HG02938 (cell line): ENCODE results near the gene KRT32.

Experiments
- ATAC-seq: cut with Tn5 transposase; IDR thresholded peaks from one replicate; pipeline ENCODE4 v1.9.1; 2021; ENCODE audit warnings: mild to moderate bottlenecking, moderate library complexity; ENCODE audit not compliant: unreplicated experiment

KRT32 gene

DNA sequence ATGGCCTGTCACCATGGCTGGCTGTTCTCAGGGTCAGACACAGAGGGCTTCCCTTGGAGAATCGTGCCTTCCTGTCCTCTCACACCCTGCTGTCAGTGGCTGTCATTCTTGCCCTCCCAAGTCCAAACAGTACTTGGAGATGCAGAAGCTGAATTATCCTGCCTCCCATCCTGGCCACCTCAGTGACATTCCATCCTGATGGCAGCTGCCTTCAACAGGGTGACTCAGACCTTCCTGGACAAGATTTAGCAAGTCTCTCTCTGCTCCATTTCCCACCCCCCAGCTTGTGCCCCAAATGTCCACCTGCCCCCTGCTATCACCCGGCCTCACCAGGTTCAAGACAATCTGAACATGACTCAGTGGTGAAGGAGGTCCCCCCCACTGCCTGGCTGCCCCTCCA is 27.3 kb upstream of the KRT32 start:
- no peak for ATAC-seq

GRCh38 chr17:41492771-41493170 is 25.6 kb upstream of the KRT32 start:
- no peak for ATAC-seq

DNA sequence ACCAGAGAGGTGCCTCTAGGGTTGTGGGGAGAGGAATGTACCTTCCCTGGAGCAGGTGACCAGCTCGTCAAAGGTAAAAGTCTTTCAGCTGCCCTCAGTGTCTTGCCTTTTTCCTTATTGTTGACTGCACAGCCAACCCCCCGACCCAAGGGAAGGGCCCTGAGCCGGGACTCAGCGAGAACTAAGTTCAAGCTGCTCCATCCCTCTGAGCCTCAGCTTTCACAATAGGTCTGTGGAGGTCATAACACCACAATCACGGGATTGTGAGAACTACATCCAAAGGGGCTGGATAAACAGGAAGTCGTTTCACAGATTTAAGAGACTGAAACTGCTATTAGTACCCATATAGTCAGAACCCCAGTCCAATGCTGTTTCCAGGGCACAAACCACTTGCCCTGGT is 25.2 kb upstream of the KRT32 start:
- ATAC-seq: no peak

GRCh38 chr17:41491476-41491875 is 24.3 kb upstream of the KRT32 start:
- no peak for ATAC-seq

GRCh38 chr17:41490000-41490990 is 23.1 kb upstream of the KRT32 start:
- no peak for ATAC-seq

DNA sequence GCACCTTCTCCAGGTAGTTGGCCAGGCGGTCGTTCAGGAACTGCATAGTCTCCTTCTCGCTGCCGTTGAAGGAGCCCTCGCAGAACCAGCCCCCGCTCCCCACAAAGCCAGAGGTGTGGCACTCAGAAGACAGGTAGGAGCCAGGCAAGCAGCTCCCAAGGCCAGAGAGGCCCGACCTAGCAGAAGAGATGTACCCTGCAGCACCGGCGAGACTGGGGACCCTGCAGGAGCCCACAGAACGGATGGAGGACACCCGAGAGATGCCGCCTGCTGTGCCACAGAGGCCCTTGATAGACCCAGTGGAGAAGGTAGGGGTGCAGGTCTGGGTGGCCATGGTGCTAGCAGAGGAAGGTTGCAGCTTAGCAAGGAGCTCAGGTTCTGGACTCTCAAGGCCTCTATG is 22.3 kb upstream of the KRT32 start, which contains the start of gene KRT36:
Gene KRT36 (minus strand): TSS at position 380 of the 400 bp plus-strand sequence. CDS start 46 bp downstream, at position 334.
- no peak for ATAC-seq

GRCh38 chr17:41486809-41487530 is 19.8 kb upstream of the KRT32 start:
- no peak for ATAC-seq

GRCh38 chr17:41486316-41486715 is 19.1 kb upstream of the KRT32 start:
- ATAC-seq: no peak

DNA sequence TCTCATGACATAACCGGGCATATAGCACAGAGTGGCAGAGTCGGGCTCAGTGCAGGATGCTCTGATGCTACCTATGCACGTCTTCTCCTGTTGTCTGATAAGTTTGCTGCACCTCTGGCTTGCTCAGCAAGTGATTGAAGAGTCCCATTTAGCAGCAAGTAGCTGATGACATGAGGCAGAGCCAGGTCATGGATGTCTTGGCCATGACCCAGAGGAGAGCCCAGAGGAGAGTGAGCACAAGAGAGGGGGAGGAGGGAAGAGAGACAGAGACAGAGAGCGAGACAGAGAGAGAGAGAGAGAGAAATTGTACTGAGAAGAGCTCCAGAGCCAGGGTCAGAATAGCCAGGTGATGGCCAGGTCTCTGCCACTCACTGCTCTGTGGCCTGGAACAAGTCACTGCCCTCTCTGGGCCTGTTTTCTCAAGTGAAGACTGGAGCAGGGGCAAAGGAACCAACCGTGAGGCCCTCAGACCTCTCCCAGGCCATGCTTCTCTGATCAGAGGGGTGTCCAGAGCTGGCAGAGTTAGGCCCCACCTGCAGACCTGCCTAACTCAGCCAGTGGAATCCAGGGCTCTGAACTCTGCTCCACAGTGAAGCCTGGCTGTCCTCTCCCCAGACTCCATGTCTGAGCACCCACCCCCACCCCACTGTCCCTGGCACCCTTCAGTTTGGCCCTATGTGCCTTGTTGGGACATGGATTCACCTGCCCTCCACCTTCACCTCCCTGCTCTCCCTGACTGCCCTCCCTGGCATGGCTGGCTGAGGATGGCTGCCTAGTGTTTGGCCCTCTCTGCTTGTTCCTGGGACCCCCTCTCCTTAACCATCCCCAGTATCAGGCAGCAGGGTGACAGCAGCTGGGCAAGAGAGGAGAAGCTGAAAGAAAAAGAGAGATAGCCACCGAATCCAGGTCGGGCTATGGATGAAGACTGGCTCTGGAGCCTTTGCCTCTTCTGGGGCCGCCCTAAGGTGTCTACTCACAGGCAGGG is 18.0 kb upstream of the KRT32 start:
- ATAC-seq: no peak

DNA sequence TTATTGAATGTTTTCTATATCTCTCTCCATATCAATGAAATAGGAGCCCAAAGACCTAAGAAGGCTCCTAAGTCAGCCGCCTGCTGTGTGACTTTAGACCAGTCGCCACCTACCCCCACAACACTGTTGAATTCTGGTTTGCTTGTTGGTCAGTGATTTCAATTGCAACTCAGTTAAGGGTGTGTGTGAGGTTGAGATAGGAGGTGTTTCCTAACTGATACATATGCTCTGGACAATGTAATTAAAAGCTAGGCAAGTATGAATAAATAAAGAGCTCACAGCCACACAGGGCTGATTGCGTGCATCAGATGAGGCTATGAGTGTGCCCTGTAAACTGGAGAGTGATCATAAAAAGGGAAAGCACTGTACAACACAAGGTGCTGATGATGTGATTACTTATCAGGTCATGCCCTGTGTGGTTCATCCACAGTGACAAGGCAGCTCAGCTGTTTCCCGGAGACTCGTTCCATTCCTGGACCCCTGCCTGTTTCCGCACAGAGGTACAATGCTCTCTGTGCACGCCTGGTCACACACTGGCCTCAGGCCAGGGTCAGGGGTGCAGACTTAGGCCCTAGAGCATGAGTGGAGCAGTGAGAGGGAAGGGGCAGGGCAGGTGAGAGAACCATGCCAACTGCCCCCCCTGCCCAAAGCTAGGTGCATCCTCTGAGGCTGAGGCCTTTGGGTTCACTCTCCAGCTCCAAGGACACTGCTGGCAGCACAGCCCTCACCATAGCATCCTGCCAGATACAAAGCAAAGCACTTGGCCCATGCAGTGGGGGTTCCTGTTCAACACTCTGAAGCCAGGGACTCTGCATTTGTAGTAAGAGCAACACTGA is 17.0 kb upstream of the KRT32 start:
- ATAC-seq: no peak

- ATAC-seq: no peak
Measured at GRCh38 chr17:41483531-41483930, 16.3 kb upstream of the KRT32 start.

GRCh38 chr17:41481036-41481435 is 13.8 kb upstream of the KRT32 start, which contains the start of gene KRT35:
Gene KRT35, minus strand, starts transcription at chr17:41481151. Its CDS starts 54 bp downstream, at chr17:41481097.
- no peak for ATAC-seq

- ATAC-seq: no peak
Measured at GRCh38 chr17:41480581-41480980, 13.4 kb upstream of the KRT32 start.

DNA sequence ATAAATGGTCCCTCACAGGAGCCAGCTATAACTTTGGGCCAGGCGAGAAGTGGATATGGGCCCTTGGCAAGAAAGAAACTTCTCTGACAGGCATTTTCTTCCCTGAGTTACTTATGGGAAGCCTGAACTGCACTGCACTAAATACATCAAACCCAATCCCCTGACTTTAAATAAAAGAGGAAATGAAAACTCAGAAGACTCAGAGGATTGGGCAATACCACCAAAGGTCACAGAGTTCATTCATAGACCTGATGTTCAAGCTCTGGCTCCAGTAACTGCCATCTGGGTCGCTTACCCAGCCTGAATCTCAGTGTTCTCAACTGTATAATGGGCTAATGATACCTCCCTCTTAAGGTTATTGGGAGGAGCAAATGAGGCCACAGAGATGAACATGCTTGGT is 12.9 kb upstream of the KRT32 start:
- ATAC-seq: no peak

DNA sequence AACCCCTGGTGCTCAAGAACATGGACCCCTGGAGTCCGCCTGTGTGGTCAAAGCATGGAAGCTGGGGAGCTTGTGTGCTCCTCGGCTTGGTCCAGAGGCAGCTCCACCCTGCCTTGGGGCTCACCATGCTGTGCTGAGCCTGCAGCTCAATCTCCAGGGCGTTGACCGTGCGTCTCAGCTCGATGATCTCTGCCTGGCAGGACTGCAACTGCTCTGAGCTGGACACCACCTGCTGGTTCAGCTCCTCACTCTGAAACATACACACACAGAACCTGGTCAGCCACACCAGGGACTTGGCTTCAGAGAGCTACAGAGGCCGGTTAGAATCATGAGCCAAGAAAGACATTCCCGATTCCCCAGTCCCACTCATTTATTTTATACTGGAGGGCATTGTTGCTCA is 11.1 kb upstream of the KRT32 start:
- no peak for ATAC-seq

DNA sequence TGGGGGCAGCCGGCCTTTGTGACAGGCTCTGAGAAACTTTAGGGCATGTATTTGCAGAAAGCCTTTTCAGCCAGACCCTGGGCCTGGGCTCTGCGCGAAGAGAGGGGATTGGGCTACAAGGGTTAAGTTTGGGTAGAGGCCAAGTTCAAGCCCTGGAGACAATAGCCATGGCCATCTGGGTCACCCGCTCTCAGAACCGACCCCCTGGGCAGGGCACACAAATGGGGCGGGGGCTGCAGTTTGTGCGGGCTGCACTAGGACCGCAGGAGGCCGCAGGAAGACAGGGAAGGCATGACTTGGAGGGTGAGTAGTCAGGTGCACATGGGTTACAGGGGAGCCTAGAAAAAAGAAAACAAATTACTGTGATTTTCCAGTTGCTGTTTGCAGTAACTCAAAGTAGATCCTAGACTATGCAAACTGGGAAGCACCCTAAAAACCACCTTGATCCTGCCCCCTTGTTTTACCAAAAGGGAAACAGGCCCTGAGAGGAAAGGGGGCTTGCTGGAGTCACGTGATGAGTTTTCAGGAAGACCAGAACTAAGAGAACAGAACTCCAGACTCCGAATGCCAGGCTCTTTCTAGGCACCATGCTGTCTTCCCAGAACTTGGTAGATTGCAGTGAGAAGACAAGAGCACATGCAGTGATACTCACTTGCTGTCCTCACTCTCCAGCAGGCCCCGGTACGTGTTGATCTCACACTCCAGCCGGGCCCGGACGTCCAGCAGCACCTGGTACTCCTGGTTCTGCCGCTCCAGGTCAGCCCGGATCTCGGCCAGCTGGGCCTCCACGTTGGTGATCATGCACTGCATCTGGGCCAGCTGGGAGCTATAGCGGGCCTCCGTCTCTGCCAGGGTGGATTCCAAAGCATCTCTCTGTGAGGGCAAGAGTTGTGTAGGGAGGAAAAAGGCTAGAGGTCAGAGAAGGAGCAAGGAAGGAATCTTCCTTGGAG is 10.0 kb upstream of the KRT32 start:
- no peak for ATAC-seq

DNA sequence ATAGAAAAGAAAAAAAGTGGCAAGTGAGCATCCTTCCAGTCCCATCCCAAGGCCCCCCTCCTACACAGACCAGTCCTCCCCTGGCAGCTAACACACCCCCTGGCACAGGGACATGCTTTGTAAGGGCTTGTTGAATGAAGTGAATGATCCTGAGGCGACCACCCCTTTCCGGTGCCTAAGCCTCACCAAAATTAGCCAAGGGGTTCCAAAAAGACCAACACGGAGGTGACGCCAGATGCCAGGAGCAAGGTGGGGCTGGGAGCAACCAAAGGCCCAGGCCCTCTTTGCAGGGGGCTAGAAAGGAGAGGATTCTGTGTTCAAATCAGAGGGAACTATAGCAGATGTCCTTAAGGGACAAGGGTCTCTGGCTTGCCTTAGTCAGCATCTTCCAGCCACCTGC is 8.2 kb upstream of the KRT32 start:
- ATAC-seq: no peak

DNA sequence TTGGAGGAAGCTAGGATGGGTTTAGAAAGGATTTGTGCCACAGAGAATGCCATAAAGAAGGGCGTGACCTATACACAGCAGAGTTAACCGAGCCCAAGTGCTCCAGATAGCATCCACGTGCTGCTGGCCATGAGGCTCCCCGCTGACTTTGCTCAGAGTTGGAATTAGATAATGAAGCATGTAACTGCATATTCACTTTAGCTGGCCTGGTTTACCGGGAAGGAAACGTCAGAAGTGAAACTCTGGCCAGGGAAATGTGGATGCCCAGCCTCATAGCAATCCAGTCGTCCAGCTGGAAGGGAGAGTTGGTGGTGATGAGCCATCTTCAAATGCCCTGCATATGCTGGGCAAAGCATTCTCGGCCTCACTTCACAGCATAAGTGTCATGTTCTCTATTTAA is 7.7 kb upstream of the KRT32 start:
- no peak for ATAC-seq

DNA sequence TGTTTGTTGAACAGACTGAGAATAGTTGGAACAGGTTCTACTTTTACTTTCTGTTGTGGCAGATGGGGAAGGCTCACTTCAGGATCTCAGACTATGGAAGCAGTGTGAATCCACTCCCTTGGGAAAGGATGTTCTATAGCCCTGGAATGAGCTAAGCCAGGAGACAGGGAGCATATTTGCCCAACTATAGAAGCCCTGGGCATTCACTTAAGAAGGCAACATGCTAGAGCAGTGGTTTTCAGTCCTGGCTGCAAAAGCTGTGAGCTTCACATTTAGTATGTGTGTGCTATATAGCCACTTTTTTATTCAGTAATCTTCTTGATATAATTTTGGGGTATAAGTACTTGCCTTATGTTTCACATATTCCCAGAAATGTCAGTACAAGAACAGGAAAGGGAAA is 1.2 kb upstream of the KRT32 start:
- ATAC-seq: no peak
